ENCODE results near the gene MRPL43. TPM values are rescaled to one million over a fixed set of nuclear protein-coding genes. Genes with fewer than 3 reads are reported as not detected.

The MRPL43 gene
- total and polyA plus RNA-seq, 2 donors from 2014 or later: 81.5 to 157 TPM

DNA sequence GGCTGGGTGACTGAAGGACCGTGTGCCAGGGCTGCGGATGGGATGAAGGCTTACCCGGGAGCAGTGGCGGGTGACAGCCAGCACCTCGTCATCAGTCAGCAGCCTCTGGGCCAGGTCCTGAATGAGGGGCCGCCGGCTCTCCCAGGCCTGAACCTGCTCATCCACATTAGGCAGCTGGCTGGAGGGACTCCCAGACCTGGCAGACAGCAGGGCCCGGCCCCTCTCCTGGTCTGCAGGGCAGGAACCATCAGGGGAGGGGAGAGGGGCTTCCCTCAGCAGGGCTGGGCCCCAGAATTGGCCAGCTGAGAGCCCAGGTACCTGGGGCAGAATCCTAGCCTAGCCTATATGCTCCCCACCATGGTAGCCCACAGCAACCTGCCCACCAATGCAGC, 28.3 kb upstream of the MRPL43 start:
- no peak overlapping the region for H3K9ac ChIP-seq (ENCODE audit: low read length in 3 of 3)
- H3K4me1 ChIP-seq (ENCODE audit: control insufficient read depth in 2 of 3, insufficient read depth in 2 of 3, low read depth in 1 of 3, low read length in 3 of 3): peaks cover 0 to 17% (median 0%) of the 10 kb centered on the region in 3 donors
- no peak overlapping the region for H3K4me3 ChIP-seq (ENCODE audit: low read length in 3 of 3)
- DNase-seq (peak in 1 of 5 donors; percentile 41), FAIRE-seq (no peak)
- H3K9me3 ChIP-seq (ENCODE audit: control insufficient read depth in 2 of 3, insufficient read depth in 1 of 3, low read length in 3 of 3): no peaks in the 10 kb centered on the region
- peaks cover 4% of the 10 kb centered on the region for H3K27me3 ChIP-seq (ENCODE audit: control insufficient read depth, insufficient read depth, low read length)
- intact Hi-C loops (cut with DNase I): no loop called here
- no peaks in the 10 kb centered on the region for H3K36me3 ChIP-seq (ENCODE audit: control insufficient read depth in 2 of 3, insufficient read depth in 3 of 3, low read length in 3 of 3)
- H3K27ac ChIP-seq (ENCODE audit: low read depth in 2 of 2, low read length in 2 of 2): no peak overlapping the region
- TF ChIP-seq, protein P1, sequence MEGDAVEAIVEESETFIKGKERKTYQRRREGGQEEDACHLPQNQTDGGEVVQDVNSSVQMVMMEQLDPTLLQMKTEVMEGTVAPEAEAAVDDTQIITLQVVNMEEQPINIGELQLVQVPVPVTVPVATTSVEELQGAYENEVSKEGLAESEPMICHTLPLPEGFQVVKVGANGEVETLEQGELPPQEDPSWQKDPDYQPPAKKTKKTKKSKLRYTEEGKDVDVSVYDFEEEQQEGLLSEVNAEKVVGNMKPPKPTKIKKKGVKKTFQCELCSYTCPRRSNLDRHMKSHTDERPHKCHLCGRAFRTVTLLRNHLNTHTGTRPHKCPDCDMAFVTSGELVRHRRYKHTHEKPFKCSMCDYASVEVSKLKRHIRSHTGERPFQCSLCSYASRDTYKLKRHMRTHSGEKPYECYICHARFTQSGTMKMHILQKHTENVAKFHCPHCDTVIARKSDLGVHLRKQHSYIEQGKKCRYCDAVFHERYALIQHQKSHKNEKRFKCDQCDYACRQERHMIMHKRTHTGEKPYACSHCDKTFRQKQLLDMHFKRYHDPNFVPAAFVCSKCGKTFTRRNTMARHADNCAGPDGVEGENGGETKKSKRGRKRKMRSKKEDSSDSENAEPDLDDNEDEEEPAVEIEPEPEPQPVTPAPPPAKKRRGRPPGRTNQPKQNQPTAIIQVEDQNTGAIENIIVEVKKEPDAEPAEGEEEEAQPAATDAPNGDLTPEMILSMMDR (IDR thresholded peaks at IDR 0.05; ENCODE audit: borderline replicate concordance, extremely low read depth, insufficient read depth): no peak

- FAIRE-seq: no peak
- H3K36me3 ChIP-seq (ENCODE audit: control insufficient read depth in 2 of 3, insufficient read depth in 3 of 3, low read length in 3 of 3): no peaks in the 10 kb centered on the region
- no peak for DNase-seq
- peaks cover 0 to 17% (median 0%) of the 10 kb centered on the region in 3 donors for H3K4me1 ChIP-seq (ENCODE audit: control insufficient read depth in 2 of 3, insufficient read depth in 2 of 3, low read depth in 1 of 3, low read length in 3 of 3)
- H3K27ac ChIP-seq (ENCODE audit: low read depth in 2 of 2, low read length in 2 of 2): no peak overlapping the region
- no peak overlapping the region for H3K4me3 ChIP-seq (ENCODE audit: low read length in 3 of 3)
- H3K9me3 ChIP-seq (ENCODE audit: control insufficient read depth in 2 of 3, insufficient read depth in 1 of 3, low read length in 3 of 3): no peaks in the 10 kb centered on the region
- intact Hi-C loops (cut with DNase I): no loop called here
- TF ChIP-seq, protein P1 (IDR thresholded peaks at IDR 0.05; ENCODE audit: borderline replicate concordance, extremely low read depth, insufficient read depth): no peak
- no peak overlapping the region for H3K9ac ChIP-seq (ENCODE audit: low read length in 3 of 3)
- H3K27me3 ChIP-seq (ENCODE audit: control insufficient read depth, insufficient read depth, low read length): peaks cover 4% of the 10 kb centered on the region
These were observed 27.8 kb upstream of the MRPL43 start for GRCh38 chr10:101014966-101015581.

GRCh38 chr10:101014230-101014884, 27.1 kb upstream of the MRPL43 start:
- Histone ChIP-seq H3K4me1 (ENCODE audit: control insufficient read depth in 2 of 3, insufficient read depth in 2 of 3, low read depth in 1 of 3, low read length in 3 of 3) (peaks cover 0 to 17% (median 0%) of the 10 kb centered on the region in 3 donors), H3K9me3 (ENCODE audit: control insufficient read depth in 2 of 3, insufficient read depth in 1 of 3, low read length in 3 of 3) (no peaks in the 10 kb centered on the region), H3K27me3 (ENCODE audit: control insufficient read depth, insufficient read depth, low read length) (peaks cover 4% of the 10 kb centered on the region), H3K27ac (ENCODE audit: low read depth in 2 of 2, low read length in 2 of 2) (no peak overlapping the region), H3K9ac (ENCODE audit: low read length in 3 of 3) (no peak overlapping the region), H3K36me3 (ENCODE audit: control insufficient read depth in 2 of 3, insufficient read depth in 3 of 3, low read length in 3 of 3) (no peaks in the 10 kb centered on the region), H3K4me3 (ENCODE audit: low read length in 3 of 3) (no peak overlapping the region)
- intact Hi-C loops (cut with DNase I): no loop called here
- DNase-seq: peak; percentile 74 to 88 (median 81)
- TF ChIP-seq, protein P1 (IDR thresholded peaks at IDR 0.05; ENCODE audit: borderline replicate concordance, extremely low read depth, insufficient read depth): peak; percentile 85
- no peak for FAIRE-seq
